Measurements from ENCODE around the gene FIGN. TPM values are rescaled to one million over a fixed set of nuclear protein-coding genes. Genes with fewer than 3 reads are reported as not detected.

The FIGN gene
- total and polyA plus RNA-seq, 2 of the 4 experiments (the other 2 are of a cell fraction), result 0.77 to 0.90 TPM

- no peak overlapping the region for H3K9ac ChIP-seq (ENCODE audit: low read depth, low read length)
Observed at GRCh38 chr2:163551616-163552373, 184.0 kb downstream of the FIGN start.

More at GRCh38 chr2:163551616-163552373, 184.0 kb downstream of the FIGN start:
- Histone ChIP-seq H2AK5ac (ENCODE audit: low read depth, low read length) (no peak overlapping the region), H2AK9ac (replicated peaks; ENCODE audit: low read depth, low read length, poor library complexity) (no peak overlapping the region), H2BK15ac (ENCODE audit: low read depth, low read length) (no peak overlapping the region), H3K79me1 (ENCODE audit: low read depth in 1 of 2, low read length in 2 of 2) (no peaks in the 10 kb centered on the region), H3K4me1 (ENCODE audit: control insufficient read depth, insufficient read depth, low read length) (no peaks in the 10 kb centered on the region), H3K36me3 (ENCODE audit: control insufficient read depth, insufficient read depth, low read length) (no peaks in the 10 kb centered on the region), H4K91ac (ENCODE audit: insufficient read depth, low read depth, low read length) (no peak overlapping the region), H3K4me2 (ENCODE audit: low read depth, low read length) (no peak overlapping the region), H3K27ac (ENCODE audit: insufficient read depth, low read length) (no peak overlapping the region), H2BK5ac (ENCODE audit: low read depth, low read length, poor library complexity, severe bottlenecking) (no peak overlapping the region), H3K14ac (replicated peaks; ENCODE audit: low read depth, low read length) (no peak overlapping the region), H2BK20ac (ENCODE audit: low read depth, low read length) (no peak overlapping the region), H3K9me1 (ENCODE audit: insufficient read depth, low read length) (no peaks in the 10 kb centered on the region), H3K4me3 (ENCODE audit: insufficient read depth, low read depth, low read length) (no peak overlapping the region), H3K18ac (ENCODE audit: low read depth, low read length) (no peak overlapping the region), H3K56ac (ENCODE audit: extremely low read depth, insufficient read depth, low read length) (no peak overlapping the region), H3K4ac (ENCODE audit: low read depth, low read length) (no peak overlapping the region), H4K8ac (ENCODE audit: low read depth in 2 of 2, low read length in 2 of 2) (no peak overlapping the region), H4K5ac (ENCODE audit: low read depth, low read length) (no peak overlapping the region), H3K23ac (ENCODE audit: low read depth, low read length) (no peak overlapping the region), H2AFZ (replicated peaks; ENCODE audit: low read length, poor library complexity) (no peak overlapping the region), H2BK120ac (ENCODE audit: low read depth, low read length) (no peak overlapping the region), H3K27me3 (ENCODE audit: control insufficient read depth, insufficient read depth, low read length) (no peaks in the 10 kb centered on the region), H3K9me3 (ENCODE audit: control insufficient read depth, insufficient read depth, low read length) (no peaks in the 10 kb centered on the region), H4K20me1 (ENCODE audit: insufficient read depth, low read length) (no peaks in the 10 kb centered on the region)
- BruUV-seq (replicated peaks), result no TSS peak
- POLR2A ChIA-PET (ENCODE audit: unreplicated experiment), result no interaction called here
- dilution Hi-C loops (cut with HindIII; ENCODE audit: low sequenced_read_pairs, unreplicated experiment), result no loop called here
- intact Hi-C loops (cut with micrococcal nuclease), result no loop called here
- no CpG with 5 or more reads among the region's 3 CpGs for WGBS, 2 experiments (ENCODE audit: extremely low coverage in 2 of 2, insufficient read length in 1 of 2)
- DNase-seq (no peak), ATAC-seq (ENCODE audit: low read depth) (no peak)
- no peak for TF ChIP-seq MAFK (IDR thresholded peaks at IDR 0.05; ENCODE audit: low read depth, low read length)
- no peak for TF ChIP-seq CHD1 (IDR thresholded peaks at IDR 0.05; ENCODE audit: low read depth, low read length)
- TF ChIP-seq FOS (IDR thresholded peaks at IDR 0.05; ENCODE audit: low read depth, low read length), result no peak
- no peak for TF ChIP-seq BHLHE40 (IDR thresholded peaks at IDR 0.05; ENCODE audit: low read depth, low read length)
- CTCF ChIA-PET, result no interaction called here
- in situ Hi-C loops (cut with MboI; ENCODE audit: low sequenced_read_pairs), result no loop called here

Data from IMR-90 (cell line).